Inflammatory macrophage treated with lipopolysaccharide for 4 hours (primary cell): ENCODE data around the gene ZBTB7C.

Source experiments
- DNase-seq: peaks from one replicate; pipeline ENCODE4 v3.0.0-alpha.2; 2020

Gene ZBTB7C

GRCh38 chr18:48244530-48244929, 164.7 kb downstream of the ZBTB7C start:
- DNase-seq = no peak

- no peak for DNase-seq
These were observed 170.5 kb downstream of the ZBTB7C start for GRCh38 chr18:48238636-48239035.

- no peak for DNase-seq
These were observed 171.0 kb downstream of the ZBTB7C start for GRCh38 chr18:48238206-48238605.

- no peak for DNase-seq
These were observed 172.4 kb downstream of the ZBTB7C start for GRCh38 chr18:48236822-48237221.

- peak; percentile 83 for DNase-seq
These were observed 178.6 kb downstream of the ZBTB7C start for GRCh38 chr18:48230467-48231113.

GRCh38 chr18:48229552-48229981, 179.6 kb downstream of the ZBTB7C start:
- DNase-seq = no peak

GRCh38 chr18:48228841-48229240, 180.3 kb downstream of the ZBTB7C start:
- no peak for DNase-seq

- peak; percentile 35 for DNase-seq
These were observed 180.9 kb downstream of the ZBTB7C start for GRCh38 chr18:48228301-48228715.

- DNase-seq = peak; percentile 51
These were observed 182.0 kb downstream of the ZBTB7C start for GRCh38 chr18:48227206-48227605.

GRCh38 chr18:48226401-48226800, 182.8 kb downstream of the ZBTB7C start:
- no peak for DNase-seq

GRCh38 chr18:48222118-48222517, 187.1 kb downstream of the ZBTB7C start:
- peak; percentile 78 for DNase-seq

GRCh38 chr18:48219810-48220499, 189.2 kb downstream of the ZBTB7C start:
- no peak for DNase-seq

GRCh38 chr18:48219037-48219809, 190.0 kb downstream of the ZBTB7C start:
- DNase-seq = no peak

- no peak for DNase-seq
These were observed 190.7 kb downstream of the ZBTB7C start for GRCh38 chr18:48218285-48219022.

- DNase-seq = no peak
These were observed 191.6 kb downstream of the ZBTB7C start for GRCh38 chr18:48217258-48218250.

- no peak for DNase-seq
These were observed 192.4 kb downstream of the ZBTB7C start for GRCh38 chr18:48216639-48217257.

GRCh38 chr18:48215876-48216638, 193.1 kb downstream of the ZBTB7C start:
- no peak for DNase-seq

- DNase-seq = no peak
These were observed 195.4 kb downstream of the ZBTB7C start for GRCh38 chr18:48213791-48214190.

- DNase-seq = no peak
These were observed 200.6 kb downstream of the ZBTB7C start for GRCh38 chr18:48208432-48209140.

- DNase-seq = no peak
These were observed 201.4 kb downstream of the ZBTB7C start for GRCh38 chr18:48207733-48208132.
